ENCODE results near the gene TOP2A.
"Not testable (repeated sequence)": the region's sequence is repeated elsewhere in the genome, so short reads cannot be mapped to it uniquely, and the experiment has no call there.

The TOP2A gene

DNA sequence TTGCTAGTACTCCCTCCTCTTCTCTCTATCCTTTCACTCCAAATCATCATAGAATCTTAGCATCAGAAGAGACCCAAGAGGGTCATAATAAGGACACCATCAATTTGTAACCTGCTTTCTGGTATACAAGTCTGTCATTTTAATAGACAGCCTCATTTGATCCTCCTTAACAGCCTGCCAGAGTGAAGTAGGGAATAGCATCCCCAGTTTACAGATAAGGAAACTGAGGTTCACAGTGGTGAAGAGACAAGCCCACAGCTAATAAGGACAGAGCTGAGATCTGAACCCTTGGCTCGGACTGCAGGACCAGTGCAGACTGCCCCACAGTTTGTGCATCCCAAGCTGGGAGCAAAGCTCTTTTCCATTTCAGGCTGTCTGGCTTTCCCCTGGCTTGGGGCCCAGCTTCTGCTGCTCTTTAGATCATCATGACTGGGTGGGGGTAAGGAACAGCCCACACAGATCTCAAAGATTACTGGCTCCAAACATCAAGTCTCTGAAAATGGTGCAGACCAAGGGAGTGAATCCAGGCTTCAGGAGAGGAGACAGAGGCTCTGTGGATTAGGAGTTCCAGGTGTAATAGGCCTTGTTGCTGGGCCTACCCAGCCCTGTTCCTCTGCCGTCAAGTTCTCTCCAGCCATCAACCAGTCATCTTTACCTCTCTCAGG lies 15.3 kb upstream of the TOP2A start:
- FAIRE-seq (no peak), DNase-seq (ENCODE audit: insufficient read length, low spot score) (no peak)
- TF ChIP-seq POLR2A (IDR thresholded peaks at IDR 0.05; ENCODE audit: low read depth, low read length), result no peak

- TF ChIP-seq POLR2A (IDR thresholded peaks at IDR 0.05; ENCODE audit: low read depth, low read length), result no peak
- DNase-seq (ENCODE audit: insufficient read length, low spot score) (no peak), FAIRE-seq (no peak)
Observed at GRCh38 chr17:40431231-40431602, 13.5 kb upstream of the TOP2A start.

DNA sequence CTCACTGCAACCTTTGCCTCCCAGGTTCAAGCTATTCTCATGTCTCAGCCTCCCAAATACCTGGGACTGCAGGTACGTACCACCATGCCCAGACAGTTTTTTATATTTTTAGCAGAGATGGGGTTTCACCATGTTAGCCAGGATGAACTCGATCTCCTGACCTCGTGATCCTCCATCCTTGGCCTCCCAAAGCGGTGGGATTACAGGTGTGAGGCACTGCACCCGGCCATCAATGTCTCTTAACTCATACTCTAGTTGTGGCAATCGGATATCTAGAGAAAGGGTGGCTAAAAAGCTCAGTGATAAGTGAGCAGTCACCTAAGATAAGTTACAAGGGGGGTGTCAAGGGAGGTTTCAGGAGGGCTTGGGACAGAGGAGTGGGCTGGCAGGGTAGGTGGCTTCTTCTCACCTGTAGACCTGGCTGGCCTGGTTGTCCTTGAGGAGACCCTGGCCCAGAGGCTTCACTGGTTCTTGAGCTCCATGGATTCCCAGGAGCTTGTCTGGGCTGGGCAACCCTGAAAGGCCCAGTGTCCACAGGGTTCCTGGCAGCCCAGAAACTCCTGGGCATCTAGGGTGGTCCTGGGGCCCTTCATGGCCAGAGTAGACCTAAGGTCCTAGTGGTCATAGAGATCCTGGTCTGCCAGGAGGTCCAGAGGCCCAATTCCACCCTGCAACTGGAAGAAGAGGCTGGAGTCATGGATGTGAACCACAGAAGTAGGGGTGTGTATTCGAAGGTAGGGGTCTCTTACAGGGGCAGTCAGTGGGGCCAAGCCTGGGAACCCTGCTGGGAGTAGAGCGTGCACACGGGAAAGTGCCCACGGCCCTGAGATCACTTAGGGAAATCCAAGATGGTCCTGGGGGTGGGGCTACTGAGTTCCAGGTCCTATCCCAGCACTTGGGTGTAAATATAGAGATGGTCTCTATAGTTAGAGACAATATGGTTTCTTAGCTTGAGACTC lies 12.9 kb upstream of the TOP2A start:
- DNase-seq (ENCODE audit: insufficient read length, low spot score) (no peak), FAIRE-seq (no peak)
- TF ChIP-seq POLR2A (IDR thresholded peaks at IDR 0.05; ENCODE audit: low read depth, low read length), result no peak

GRCh38 chr17:40427002-40427491 lies 9.4 kb upstream of the TOP2A start:
- FAIRE-seq, result no peak
- no peak for DNase-seq (ENCODE audit: insufficient read length, low spot score)

GRCh38 chr17:40425741-40426140 lies 8.0 kb upstream of the TOP2A start:
- no peak for FAIRE-seq
- no peak for TF ChIP-seq POLR2A (IDR thresholded peaks at IDR 0.05; ENCODE audit: low read depth, low read length)
- DNase-seq (ENCODE audit: insufficient read length, low spot score), result no peak

More at GRCh38 chr17:40427002-40427491, 9.4 kb upstream of the TOP2A start:
- TF ChIP-seq POLR2A (IDR thresholded peaks at IDR 0.05; ENCODE audit: low read depth, low read length), result no peak

DNA sequence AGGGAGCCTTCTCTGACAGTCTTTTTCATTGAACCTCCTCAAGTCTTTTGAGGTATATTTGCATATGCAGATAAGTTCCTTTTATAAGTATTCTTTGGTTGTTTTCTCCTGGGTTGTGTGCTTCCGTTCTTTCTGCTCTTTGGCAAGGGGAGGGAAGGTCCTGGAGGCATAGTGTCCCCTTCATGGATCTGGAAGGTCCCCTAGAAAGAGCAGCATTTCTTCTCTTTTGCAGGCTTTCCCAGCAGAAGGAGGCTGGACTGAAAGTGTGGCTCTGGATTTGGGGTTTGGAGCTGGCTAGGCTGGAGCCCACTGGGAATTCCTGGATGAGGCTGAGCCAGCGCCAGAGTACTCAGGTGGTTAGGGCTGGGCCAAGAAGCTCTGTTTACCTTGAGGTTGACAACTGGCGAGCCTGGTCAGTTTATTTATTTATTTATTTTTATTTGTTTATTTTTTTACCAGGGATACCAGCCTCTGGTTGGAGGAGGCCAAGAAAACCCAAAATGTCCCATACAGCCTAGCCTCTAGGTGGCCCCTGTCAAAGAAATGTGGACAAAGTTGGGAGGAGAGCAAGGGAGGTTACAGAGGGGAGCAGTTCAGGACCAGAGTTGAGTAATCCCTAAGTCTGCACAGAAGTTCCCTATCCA lies 5.4 kb upstream of the TOP2A start:
- TF ChIP-seq POLR2A (IDR thresholded peaks at IDR 0.05; ENCODE audit: low read depth, low read length), result no peak
- FAIRE-seq, result no peak
- no peak for DNase-seq (ENCODE audit: insufficient read length, low spot score)

DNA sequence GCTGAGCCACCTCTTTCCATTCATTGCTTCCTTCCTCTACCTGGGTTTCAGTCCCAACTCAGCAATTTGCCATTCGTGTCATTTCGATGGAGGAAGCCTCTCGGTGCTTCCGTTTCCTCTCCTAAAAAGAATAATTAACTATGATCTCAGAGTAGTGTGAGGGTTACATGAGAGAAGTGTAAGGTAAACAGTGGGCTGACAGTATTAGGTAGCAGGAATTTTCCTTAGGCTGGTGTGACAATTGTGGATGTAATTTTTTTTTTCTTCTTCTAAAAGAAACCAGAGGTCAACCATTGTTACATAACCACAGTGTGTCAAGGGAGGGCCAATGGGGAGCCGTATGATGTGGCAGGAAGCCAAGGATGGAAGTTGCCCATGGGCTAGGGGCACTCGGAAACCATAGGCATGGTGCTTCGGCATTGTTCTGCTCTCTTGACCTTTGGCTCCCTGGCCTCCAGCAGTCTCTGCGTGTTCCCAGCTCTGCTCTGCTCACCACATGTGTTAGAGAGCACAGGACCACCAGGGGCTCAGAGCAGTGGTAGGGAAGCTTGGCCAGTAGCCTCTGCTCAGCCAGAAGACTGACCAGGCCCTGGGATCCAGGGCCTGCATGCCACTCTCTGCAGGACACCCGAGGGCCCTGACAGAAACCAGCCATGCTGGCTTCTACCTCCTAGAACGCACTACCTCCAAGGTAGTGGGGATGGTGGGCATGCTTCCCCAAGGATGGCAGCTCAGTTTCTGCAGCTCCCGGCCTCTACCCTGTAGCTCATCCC lies 2.0 kb upstream of the TOP2A start:
- DNase-seq (ENCODE audit: insufficient read length, low spot score) (no peak), FAIRE-seq (no peak)
- TF ChIP-seq POLR2A (IDR thresholded peaks at IDR 0.05; ENCODE audit: low read depth, low read length), result no peak

DNA sequence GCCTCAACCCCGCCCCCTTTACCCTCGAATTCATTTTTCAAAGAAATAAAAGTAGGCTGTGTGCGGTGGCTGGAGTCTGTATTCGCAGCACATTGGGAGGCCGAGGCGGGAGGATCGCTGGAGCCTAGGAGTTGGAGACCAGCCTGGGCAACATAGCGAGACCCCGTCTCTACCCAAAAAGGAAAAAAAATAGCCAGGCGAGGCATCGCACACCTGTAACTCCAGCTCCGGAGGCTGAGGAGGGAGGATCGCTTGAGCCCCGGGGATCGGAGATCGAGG lies 671 bp upstream of the TOP2A start:
- FAIRE-seq, result no peak
- no peak for DNase-seq (ENCODE audit: insufficient read length, low spot score)
- no peak for TF ChIP-seq POLR2A (IDR thresholded peaks at IDR 0.05; ENCODE audit: low read depth, low read length)

GRCh38 chr17:40417258-40417608 lies 463 bp downstream of the TOP2A start:
- DNase-seq (ENCODE audit: insufficient read length, low spot score) (no peak), FAIRE-seq (no peak)
- no peak for TF ChIP-seq POLR2A (IDR thresholded peaks at IDR 0.05; ENCODE audit: low read depth, low read length)

DNA sequence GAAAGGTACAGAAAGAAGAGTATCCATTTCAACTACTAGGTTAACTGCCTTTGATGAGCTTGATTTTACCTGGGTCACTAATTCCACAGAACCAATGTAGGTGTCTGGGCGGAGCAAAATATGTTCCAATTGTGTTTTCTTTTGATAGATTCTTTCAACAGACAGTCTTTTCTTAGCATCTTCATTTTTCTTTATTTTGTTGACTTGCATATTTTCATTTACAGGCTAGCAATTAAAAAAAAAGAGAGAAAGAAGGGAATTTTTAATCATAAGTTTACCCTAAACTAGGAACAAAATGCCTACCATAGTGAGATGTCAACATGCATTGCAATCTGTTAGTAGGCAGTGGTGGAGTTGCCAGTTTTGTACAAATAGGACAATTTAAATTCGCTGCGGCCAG lies 1.0 kb downstream of the TOP2A start:
- FAIRE-seq (no peak), DNase-seq (ENCODE audit: insufficient read length, low spot score) (no peak)
- TF ChIP-seq POLR2A (IDR thresholded peaks at IDR 0.05; ENCODE audit: low read depth, low read length), result no peak

GRCh38 chr17:40415390-40415789 lies 2.3 kb downstream of the TOP2A start:
- TF ChIP-seq POLR2A (IDR thresholded peaks at IDR 0.05; ENCODE audit: low read depth, low read length), result no peak
- FAIRE-seq (no peak), DNase-seq (ENCODE audit: insufficient read length, low spot score) (no peak)

DNA sequence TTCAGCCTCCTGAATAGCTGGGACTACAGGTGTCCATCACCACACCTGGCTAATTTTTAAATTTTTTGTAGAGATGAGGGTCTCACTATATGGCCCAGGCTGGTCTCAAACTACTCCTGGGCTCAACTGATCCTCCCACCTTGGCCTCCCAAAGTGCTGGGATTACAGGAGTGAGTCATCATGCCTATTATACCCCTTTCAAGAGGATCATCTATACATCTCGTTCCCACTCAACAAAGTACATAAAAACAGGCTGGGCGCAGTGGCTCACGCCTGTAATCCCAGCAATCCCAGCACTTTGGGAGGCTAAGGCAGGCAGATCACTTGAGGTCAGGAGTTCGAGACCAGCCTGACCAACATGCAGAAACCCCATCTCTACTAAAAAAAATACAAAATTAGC lies 3.4 kb downstream of the TOP2A start:
- not testable (repeated sequence) for FAIRE-seq; DNase-seq (ENCODE audit: insufficient read length, low spot score)

DNA sequence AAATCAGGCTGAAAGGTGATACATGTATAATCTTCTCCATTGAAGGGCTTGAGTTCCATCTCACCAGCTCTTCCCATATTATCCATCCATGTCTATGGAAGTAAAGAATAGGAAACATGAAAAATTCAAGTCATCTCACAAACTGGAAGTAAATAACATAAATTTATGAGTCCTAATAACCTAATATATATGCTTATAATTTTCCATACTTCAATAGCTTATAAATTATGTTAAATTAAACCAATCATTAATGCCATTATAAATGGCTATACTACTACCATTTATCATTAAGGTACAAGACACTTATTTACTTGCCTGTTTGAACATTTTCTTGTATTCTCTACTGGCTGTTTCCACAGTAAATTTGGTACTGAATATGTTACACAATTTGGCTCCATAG lies 4.8 kb downstream of the TOP2A start:
- FAIRE-seq (no peak), DNase-seq (ENCODE audit: insufficient read length, low spot score) (no peak)
- no peak for TF ChIP-seq POLR2A (IDR thresholded peaks at IDR 0.05; ENCODE audit: low read depth, low read length)

DNA sequence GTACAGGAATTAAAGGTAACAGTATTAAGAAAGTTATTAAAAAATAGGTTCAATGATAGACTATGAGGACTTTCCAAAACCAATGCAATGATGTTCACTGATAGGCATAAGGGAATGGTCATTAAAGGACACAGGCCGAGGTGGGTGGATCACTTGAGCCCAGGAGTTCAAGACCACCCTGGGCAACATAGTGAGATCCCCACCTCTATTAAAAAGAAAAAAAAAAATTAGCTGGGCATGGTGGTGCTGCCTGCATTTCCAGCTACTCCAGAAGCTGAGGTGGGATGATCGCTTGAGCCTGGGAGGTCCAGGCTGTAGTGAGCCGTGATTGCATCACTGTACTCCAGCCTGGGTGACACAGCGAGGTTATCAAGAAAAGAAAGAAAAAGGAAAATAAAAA lies 5.9 kb downstream of the TOP2A start:
- no peak for TF ChIP-seq POLR2A (IDR thresholded peaks at IDR 0.05; ENCODE audit: low read depth, low read length)
- DNase-seq (ENCODE audit: insufficient read length, low spot score) (no peak), FAIRE-seq (no peak)
